ENCODE measurements around the gene KCNIP1.

The KCNIP1 gene

DNA sequence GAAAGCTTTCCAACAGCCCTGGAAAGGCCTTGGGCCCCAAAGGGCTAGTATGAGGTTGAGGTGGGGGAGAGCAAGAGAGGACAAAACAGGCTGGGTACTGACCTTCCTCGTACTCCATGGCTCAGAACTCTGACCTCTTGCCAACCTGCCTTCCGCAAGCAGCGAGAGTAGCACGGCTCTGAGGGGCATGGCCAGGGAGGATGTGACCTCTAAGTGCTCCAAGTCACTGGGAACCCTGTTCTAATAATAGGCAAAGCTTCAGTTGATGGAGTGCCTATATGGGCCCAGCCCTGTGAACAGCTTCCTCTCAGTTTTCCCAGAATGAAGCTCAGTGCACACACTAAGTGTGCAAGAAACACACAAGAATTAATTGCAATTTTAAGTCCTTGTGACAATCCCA, 152.1 kb downstream of the KCNIP1 start:
- DNase-seq (ENCODE audit: low read depth), result no peak
- H3K4me3 ChIP-seq (ENCODE audit: low read depth, low read length), result no peak overlapping the region

DNA sequence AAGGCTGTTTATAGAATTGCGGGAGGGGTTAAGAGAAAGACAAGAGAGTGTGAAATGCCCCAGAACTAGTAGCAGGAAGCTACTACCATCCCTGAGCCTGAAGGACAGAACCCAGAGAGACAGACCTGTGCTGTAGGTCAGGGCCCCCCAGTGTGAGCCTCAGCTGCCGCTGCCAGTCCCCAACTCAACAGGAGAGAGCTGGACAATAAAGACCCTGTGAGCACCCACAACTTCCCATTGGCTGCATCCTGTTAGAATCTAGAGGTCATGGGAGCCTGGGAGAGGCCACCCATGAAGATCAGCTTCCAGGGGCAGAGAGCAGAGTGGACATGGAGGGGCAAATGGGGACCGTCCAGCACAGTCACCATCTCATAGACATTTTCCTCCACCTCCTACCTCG, 152.5 kb downstream of the KCNIP1 start:
- DNase-seq (ENCODE audit: low read depth), result no peak
- no peak overlapping the region for H3K4me3 ChIP-seq (ENCODE audit: low read depth, low read length)

DNA sequence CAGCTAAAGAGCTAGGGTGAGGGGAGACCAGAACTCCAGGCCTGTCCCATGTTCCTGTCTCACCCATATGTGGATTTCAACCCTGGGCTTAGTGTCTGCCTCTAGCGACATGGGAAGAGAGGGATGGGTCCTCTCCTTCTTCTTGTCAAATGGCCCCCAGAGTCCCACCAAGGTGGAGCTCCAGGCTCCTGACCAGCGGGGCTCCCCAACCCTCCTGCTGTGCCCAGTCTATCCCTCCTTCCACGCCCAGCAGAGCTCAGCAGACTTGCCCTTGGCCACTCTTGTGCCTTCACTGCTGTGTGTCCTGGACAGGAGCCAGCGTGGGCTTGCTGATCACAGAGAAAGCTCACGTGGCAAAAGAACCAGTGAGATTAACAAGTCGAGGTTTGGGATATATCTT, 156.7 kb downstream of the KCNIP1 start:
- no peak for DNase-seq (ENCODE audit: low read depth)
- H3K4me3 ChIP-seq (ENCODE audit: low read depth, low read length), result no peak overlapping the region

DNA sequence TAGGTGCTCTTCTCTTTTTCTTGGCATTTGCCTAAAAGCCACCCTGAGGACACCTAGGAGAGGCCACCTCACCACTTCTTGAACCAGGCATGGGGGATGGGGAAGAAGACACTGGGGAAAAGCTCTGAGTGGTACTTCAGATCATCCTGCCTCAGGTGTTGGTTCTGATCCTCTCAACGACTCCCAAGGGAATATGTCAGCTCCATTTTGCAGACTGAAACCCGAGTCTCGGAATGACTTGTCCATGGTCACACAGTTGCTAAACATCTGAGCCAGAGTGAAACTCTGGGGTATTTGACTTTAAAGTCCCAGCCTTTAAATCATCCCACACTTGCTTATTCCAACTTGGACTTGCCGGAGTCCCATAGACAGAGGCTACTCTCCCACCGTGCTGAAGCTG, 159.1 kb downstream of the KCNIP1 start:
- no peak for DNase-seq (ENCODE audit: low read depth)
- H3K4me3 ChIP-seq (ENCODE audit: low read depth, low read length), result no peak overlapping the region

DNA sequence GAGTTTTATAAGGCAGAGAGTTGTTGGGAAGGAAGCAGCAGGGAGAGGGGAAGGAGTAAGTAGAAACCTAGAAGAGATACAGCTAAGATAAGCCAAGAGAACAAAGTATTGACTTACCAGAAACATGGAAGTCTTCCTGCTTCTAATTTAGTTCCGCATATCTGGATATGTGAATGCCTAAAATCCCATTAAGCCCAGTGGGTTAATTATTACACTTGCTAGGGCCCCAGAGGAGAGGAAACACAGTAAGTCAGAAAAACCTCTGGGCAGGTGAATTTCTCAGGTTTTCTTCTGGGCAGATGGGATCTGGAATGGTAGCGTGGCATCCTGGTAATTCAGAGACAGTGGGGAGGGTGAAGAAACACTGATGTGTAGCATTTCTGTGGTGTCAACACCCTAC, 175.0 kb downstream of the KCNIP1 start:
- DNase-seq (ENCODE audit: low read depth), result no peak
- H3K4me3 ChIP-seq (ENCODE audit: low read depth, low read length), result no peak overlapping the region

DNA sequence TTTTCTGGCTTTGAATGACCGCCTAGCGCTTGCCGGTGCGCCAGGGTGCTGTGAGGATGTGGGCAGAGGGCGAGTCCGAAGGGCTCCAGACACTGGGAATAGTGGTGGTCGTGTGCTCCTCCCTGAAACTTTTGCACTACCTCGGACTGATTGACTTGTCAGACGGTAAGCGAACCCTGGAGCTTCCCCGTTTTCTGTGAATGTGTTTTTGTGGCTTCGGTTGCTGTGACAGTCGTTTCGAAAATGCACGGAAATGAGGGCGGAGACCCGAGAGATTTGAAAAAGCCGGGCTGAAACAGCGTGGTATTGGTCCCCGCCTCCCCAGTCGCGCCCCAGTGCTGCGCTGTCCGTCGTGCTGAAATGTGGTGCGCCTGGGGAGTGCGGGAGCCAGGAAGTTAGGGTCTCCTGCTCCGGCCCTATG, 177.2 kb downstream of the KCNIP1 start:
- no peak for DNase-seq (ENCODE audit: low read depth)
- H3K4me3 ChIP-seq (ENCODE audit: low read depth, low read length), result no peak overlapping the region

DNA sequence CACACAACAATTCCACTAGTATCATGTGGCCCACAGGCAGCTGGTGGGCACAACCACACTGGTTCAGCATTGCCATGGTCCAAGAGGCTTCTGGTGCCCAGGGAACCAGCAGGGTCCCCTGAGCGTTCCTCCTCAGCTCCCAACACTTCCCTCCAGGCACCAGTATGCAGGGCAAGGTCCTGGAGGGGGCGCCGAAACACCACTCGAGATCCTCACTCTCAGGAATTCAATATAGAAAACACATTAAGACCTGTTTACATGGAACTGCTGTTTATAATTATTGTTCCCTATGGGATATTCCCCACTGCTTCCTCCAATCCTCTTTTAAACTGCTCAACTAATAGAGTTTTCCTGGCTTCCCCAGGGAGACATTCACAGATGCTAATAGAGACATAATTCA, 187.8 kb downstream of the KCNIP1 start:
- DNase-seq (ENCODE audit: low read depth), result no peak

DNA sequence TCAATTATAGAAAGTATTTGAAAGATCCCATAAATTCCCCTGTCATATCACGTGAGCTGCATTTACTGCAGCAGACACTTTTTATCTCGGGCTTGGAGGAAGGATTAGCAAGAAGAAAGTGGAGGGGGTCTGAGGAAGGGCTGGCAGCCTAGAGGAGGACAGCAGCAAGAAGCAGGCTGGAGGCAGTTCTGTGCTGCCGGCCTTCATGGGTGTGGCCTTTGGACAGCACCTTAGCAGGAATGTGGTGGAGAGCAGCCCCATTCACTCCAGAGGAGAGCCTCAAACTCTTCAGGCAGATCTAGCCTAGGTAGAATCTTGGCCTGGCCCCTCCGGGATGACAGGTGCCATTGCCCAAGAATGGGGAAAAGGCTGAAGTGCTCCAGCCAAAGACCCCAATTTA, 189.9 kb downstream of the KCNIP1 start:
- DNase-seq (ENCODE audit: low read depth), result no peak

More for the DNA sequence above, 187.8 kb downstream of the KCNIP1 start:
- H3K4me3 ChIP-seq (ENCODE audit: low read depth, low read length), result no peak overlapping the region

DNA sequence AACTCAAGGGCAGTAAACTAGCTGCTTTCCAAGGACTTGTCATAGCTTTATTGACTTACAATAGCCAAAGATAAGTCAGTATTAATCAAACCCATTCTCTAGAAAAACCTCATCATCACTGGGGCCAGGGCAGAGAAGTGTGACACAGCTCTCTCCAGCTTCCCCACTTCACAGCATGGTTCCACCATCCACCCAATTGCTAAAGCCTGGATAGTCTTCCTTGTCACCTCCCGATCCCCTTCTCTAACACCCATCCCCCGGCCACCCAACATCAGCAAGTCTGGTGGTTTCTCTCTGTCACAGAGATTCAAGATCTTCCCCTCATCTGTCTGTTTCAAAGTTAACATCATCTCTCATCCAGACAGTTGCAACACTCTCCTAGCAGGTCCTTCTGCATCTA, 191.1 kb downstream of the KCNIP1 start:
- no peak overlapping the region for H3K4me3 ChIP-seq (ENCODE audit: low read depth, low read length)
- no peak for DNase-seq (ENCODE audit: low read depth)

More for the DNA sequence above, 189.9 kb downstream of the KCNIP1 start:
- no peak overlapping the region for H3K4me3 ChIP-seq (ENCODE audit: low read depth, low read length)

DNA sequence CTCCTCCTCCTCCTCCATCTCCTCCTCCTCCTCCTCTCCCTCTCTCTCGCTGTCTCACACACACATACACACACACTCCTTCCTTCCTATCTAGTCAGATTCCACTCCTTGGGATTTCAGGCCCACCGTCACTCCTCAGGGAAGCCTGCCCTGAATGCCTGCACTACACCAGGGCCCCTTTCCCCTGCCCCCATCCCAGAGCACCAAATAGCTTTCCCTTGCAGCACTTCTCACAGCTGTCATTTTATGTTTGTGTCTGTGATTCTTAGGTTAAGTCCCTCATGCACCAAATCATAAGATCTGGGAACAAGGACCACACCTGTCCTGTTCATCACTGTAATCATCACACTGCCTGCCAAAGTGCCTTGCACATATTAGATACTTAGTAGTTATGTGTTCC, 193.2 kb downstream of the KCNIP1 start:
- H3K4me3 ChIP-seq (ENCODE audit: low read depth, low read length), result no peak overlapping the region
- DNase-seq (ENCODE audit: low read depth), result no peak

DNA sequence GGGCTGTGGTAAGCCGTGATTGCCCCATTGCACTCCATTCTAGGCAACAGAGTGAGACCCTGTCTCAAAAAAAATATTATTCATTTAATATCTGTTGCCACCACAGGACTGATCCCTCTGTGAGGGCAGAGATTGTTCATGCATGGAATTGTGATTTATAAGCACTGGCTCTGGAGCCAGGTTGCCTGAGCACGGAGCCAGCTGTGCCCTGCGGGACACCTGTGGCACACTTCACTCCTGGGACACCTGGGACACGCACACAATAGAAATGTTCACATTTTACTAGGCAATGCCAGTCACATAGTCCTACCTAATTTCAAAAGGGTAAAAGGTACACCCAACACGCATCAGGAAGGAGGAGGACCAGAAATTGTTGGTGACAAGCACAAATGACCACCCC, 196.7 kb downstream of the KCNIP1 start:
- DNase-seq (ENCODE audit: low read depth), result no peak
- H3K4me3 ChIP-seq (ENCODE audit: low read depth, low read length), result no peak overlapping the region

DNA sequence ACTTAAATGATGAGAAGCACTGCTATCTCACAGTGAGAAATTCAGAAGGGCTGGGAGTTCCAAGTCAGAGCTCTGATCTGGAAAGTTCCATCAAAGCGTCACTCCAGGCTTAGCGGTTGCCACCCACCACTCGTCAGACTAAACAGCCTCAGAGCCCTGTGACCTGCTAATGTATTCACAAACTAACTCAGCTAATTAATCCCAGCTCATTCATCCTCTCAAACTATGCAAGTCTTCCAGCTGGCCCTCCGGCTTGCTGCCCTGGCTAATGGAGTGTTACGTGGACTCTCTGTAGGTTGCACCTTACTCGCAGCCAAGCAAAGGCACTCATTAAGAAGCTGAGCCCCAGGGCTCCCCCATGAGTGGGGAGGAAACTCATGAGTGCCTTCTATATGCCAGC, 197.5 kb downstream of the KCNIP1 start:
- no peak overlapping the region for H3K4me3 ChIP-seq (ENCODE audit: low read depth, low read length)
- DNase-seq (ENCODE audit: low read depth), result no peak

DNA sequence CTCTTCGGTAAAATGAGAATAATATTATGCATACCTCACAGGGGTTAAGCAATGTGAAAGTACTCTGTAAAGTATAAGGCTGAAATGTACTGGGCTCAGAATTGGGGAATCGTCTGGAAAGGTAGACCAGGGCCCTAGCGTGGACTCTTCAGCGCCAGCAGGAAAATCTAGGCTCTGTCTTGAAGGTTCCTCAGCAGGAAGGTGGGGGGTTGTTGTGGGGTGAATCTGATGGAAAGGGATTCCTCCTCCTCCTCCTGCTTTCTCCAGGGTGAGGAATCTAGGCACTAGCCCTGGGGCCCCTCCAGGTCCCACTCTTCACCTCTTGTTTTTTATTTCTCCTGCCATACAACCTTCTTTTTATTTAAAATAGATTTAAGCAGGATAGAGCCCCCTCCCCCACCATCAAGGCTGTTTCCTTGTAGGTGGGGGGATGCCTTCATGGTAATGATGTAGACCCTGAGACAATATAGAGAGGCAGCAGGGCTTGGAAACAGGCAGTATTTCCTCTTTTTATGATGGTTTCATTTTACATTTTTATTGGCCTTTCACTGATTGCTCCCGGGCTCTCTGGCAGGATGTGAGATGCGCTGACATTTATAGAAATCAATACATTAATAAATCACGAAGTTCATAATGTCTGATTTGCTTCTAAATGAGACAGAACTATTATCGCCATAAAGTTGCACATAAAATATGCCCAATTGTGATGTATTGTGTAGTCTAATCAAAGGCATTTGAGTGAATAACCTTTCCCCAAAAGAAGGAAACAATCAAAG, 200.8 kb downstream of the KCNIP1 start:
- DNase-seq (ENCODE audit: low read depth), result no peak
- no peak overlapping the region for H3K4me3 ChIP-seq (ENCODE audit: low read depth, low read length)

DNA sequence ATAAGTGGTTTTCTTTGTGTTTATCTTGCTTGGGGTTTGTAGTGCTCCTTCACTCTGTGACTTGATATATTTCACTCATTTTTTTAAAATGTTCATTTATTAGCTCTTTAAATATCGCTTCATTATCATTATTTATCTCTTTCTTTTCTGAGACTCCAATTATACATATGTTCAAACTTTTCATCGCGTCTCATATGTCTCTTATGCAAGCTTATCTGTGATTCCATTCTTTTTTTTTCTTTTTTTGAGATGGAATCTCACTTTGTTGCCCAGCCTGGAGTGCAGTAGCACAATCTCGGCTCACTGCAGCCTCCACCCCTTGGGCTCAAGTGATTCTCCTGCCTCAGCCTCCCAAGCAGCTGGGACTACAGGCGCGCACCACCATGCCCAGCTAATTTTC, 205.8 kb downstream of the KCNIP1 start:
- no peak overlapping the region for H3K4me3 ChIP-seq (ENCODE audit: low read depth, low read length)
- no peak for DNase-seq (ENCODE audit: low read depth)

DNA sequence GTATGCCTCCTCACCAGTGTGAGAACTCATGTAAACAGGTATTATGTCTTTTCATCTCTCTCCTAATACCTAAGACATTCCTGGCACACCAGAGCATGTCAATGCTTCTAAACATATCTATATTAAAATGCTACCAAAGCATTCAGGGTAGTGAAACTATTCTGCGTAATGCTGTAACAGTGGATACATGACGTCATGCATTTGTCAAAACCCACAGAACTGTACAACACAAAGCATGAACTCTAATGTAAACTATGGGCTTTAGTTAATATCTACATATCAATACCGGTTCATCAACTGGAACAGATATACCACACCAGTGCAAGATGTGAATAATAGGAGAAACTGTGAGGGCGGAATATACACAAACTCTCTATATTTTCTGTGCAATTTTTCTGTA, 207.5 kb downstream of the KCNIP1 start:
- no peak overlapping the region for H3K4me3 ChIP-seq (ENCODE audit: low read depth, low read length)
- no peak for DNase-seq (ENCODE audit: low read depth)

DNA sequence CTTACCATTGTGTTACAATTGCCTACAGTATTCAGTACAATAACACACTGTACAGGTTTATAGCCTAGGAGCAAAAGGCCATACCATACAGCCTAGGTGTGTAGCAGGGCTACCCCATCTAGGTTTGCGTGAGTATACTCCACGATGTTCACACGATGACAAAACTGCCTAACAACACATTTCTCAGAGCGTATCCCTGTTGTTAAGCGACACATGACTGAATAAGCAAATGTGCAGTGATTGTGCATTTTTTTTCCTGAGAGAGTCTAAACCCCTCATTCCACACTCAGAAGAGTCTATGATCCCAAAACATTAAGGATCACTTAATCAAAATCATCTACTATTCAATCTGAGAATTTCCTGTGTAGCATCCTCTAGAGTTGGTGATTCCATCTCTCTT, 211.3 kb downstream of the KCNIP1 start:
- no peak for DNase-seq (ENCODE audit: low read depth)
- no peak overlapping the region for H3K4me3 ChIP-seq (ENCODE audit: low read depth, low read length)

DNA sequence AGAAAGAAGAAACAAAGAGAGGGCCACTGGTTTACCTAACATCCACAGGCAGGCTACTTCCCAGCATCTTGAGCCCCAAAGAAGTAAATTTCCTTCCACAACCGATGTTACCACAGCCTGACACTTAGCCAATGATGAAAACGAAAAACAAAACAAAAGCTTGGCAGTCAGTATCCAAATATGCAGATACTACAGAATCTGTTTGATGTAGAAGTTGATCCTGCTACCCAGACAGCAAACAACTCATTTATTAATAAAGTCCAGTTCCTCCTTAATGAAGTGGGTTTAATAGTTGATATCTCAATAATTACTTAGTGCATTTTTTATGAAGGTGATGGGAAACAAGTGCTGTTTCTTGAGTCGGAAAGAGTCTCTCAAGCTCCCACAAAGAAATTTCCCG, 212.6 kb downstream of the KCNIP1 start:
- DNase-seq (ENCODE audit: low read depth), result no peak
- no peak overlapping the region for H3K4me3 ChIP-seq (ENCODE audit: low read depth, low read length)

DNA sequence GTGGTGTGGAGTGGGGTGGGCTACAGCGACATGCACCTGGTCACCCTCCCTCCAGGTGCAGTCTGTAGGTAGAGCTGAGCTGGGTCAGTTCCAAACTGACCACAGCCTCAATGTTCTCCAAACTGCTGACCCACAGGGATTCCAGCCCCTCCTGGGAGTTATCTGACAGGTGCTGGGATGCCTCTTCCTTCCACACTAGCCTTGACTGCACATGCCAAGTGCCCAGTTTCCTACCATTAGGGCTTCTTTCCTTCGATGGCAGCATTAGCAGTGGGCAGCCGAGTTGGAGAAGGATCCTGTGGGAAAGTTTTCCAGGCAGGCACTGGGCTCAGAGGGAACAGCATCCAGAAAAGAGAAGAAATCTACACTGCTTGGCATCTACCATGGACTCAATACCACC, 215.7 kb downstream of the KCNIP1 start:
- no peak overlapping the region for H3K4me3 ChIP-seq (ENCODE audit: low read depth, low read length)
- DNase-seq (ENCODE audit: low read depth), result no peak

DNA sequence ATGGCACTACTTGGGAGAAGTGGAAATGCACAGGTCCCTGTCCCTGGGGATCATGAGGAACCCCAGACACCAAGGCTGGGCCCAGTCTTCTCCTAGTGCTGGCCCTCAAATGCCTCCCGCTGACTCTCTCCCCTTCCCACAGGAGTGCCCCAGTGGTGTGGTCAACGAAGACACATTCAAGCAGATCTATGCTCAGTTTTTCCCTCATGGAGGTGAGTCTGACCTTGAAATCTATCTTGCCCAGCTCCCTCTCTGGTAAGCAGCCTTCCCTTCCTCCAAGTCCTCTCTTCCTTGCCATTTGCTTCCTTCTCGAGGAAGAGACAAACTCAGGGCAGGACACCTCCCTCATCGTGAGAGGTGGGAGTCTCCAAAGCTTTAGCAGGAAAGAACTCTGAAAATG, 216.4 kb downstream of the KCNIP1 start:
- DNase-seq (ENCODE audit: low read depth), result no peak

DNA sequence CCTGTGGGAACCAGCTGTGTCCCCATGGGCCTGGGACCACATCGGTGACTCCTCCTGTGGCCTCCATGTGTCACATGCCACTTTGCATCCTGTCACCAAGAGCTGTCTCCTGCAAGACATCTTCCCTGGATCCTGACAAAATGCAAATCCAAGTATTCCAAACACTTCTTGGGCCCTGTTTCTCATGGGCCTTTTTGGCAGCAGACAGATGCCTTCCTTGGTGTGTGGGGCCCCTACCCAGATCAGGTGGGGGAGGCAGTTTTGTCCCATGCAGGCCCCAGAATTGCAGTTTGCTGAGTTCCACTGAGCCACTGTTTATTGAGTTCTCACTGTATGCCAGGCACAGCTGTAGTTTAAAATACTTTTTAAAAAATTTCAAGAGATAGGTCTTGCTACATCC, 217.2 kb downstream of the KCNIP1 start:
- no peak for DNase-seq (ENCODE audit: low read depth)
- no peak overlapping the region for H3K4me3 ChIP-seq (ENCODE audit: low read depth, low read length)

More for the DNA sequence above, 216.4 kb downstream of the KCNIP1 start:
- no peak overlapping the region for H3K4me3 ChIP-seq (ENCODE audit: low read depth, low read length)

DNA sequence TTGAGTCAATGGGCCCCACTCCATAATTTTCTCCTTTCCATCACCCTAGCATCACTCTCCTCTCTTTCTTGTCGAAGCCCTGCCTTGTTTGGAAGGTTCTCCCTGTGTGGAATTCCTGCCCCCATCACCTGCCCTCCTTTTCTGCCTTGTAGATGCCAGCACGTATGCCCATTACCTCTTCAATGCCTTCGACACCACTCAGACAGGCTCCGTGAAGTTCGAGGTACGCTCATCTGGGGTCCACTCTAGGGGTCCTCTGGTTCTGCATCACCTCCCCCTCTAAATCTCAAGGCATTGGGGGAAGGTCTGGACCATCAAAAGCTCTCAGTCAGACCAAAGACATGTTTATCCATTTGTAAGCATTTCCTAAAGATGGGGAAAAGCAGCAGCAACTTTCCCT, 217.9 kb downstream of the KCNIP1 start:
- no peak for DNase-seq (ENCODE audit: low read depth)

DNA sequence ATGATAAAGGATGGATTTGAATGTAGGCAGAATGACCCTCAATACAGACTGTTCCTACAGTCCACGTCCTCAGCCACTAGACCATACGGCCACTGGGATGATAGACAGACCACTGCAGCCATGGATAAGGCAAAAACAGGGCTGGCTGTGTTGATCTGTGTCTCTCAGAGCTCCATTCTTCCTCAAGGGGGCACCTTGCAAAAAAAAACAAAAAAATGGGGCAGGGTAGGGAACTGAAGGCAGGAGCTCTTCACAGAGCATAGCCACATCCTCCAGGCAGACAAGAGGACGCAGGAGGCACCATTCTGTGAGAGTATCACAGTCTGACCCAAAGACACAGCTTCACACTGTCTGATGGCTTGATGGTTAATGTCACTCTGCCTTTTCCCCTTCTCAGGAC, 218.5 kb downstream of the KCNIP1 start:
- no peak for DNase-seq (ENCODE audit: low read depth)
- H3K4me3 ChIP-seq (ENCODE audit: low read depth, low read length), result no peak overlapping the region

More for the DNA sequence above, 217.9 kb downstream of the KCNIP1 start:
- H3K4me3 ChIP-seq (ENCODE audit: low read depth, low read length), result no peak overlapping the region

Measured in skeletal muscle cell (primary cell).